CD4-positive, alpha-beta T cell treated with Interleukin-21 for 1 hour (primary cell): ENCODE measurements around the gene F3.

ENCODE experiments used
- DNase-seq: peaks from one replicate; pipeline ENCODE4 v3.0.0-alpha.2; 2020

Gene F3

DNA sequence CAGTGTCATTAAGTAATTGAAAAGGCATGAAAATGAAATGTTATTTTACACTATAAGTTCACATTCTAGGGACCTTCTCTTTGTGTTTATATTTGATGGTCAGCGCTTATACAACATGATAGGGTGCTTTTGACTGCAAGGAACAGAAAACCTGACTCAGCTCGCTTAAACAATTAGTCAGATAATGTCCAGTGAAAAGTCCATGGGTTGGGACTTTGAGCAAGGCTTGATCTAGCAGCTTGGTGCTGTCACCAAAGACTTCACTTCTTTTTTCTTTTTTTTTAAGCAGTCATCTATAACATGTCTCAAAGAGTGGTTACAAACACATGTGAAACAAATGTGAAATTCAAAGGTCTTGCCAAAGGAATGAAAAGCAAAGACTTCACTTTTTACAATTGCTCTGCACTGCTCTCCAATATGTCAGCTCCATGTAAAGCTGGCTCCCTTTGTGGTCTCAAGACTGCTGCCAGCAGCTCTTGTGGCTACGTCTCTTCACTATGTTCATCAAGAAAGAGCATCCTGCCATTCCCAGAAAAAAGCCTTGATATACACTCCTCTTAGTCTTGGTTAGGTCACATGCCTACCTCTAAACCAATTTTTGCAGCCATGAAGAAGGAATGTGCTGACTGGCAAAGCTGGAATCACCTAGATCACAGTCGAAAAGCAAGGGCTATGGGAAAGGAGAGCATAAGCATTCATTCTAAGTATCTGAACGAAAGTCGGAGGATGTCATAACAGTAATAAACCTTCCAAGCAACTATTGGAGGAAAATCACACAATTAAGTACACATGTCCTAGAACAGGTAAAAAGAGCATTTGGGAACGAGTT is 15.2 kb downstream of the F3 start:
- DNase-seq = no peak

DNA sequence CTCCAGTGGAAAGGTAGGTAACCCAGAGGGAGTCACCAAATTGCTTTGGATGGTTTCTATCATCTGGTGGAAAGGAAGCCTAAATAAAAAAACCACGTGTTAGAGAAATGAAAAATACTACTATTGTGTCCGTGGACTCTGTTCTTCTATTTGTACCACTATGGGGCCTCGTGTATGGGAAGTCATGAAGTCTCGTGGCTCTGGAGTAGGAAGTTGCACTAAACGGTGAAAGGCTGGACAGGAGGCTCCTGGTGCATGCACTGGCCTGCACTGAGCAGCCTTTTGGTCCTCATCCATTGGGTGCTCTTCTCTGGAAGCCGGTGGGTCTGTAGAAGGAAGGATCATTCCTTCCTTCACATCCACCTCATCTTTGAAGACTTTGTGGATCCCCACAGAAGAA is 17.0 kb downstream of the F3 start:
- DNase-seq = no peak

DNA sequence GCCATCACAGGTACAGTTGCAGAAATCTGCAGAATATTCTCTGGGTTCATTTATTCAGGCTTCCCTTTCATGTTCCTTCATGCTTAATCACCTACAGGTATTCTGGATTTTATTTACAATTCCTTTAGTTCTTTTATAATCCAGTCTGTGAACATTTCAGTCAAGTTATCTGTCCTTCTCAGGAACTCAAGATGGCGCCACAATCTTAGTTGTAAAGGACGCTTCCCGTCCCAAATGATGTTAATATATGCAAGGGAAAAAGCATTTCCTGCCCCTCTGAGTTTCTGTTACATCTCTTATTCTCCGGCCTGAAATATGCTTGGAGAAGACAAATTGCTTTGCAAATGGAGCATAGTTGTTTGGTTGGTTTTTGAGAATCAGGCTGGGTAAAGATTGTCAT is 19.3 kb downstream of the F3 start:
- DNase-seq = no peak

DNA sequence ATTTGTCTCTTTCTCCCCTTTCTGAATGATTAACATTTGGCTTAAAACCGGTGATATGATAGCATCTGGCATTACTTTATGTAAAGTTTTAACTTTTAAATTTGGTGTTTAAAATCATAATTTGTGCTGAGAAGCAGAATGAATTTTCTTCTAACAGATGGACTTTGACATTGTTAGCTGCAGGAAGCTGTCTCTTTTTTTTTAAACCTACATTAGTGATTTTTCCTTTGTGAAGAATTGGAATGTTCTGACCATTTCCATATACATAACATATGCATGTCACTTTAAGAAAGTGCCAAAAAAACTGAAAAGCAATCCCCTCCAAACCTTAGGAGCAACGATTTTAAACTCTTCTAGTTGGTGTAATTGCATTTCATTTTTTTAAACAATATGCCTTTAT is 22.2 kb downstream of the F3 start:
- DNase-seq = no peak

DNA sequence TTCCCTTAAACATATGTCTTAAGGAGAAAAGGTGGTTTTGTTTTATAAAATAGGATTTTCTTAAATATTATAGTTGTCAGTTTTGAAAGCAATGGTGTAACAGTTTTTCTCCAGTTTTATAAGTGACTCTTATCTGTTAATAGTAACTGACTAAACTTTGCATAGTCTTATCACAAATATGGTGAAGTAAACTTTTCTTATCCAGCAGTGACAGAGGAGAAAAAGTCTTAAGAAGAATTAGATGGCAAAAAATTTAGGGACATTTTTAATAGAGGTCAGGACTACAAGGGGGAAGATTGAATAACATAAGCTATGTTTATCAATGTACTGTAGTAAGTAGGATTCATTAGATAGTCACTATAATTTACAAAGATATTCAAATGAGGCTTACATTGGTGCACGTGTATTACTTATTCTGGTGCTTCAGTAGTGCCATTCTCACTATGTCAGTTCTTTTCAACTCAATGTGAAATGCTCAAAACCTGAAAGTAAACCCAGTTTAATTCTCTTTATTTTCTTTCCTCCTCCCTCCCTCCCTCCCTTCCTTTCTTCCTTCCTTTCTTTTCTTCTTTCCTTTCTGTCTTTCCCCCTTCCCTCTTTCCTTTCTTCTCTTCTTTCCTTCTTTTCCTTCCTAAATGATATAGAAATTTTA is 26.1 kb downstream of the F3 start:
- no peak for DNase-seq

DNA sequence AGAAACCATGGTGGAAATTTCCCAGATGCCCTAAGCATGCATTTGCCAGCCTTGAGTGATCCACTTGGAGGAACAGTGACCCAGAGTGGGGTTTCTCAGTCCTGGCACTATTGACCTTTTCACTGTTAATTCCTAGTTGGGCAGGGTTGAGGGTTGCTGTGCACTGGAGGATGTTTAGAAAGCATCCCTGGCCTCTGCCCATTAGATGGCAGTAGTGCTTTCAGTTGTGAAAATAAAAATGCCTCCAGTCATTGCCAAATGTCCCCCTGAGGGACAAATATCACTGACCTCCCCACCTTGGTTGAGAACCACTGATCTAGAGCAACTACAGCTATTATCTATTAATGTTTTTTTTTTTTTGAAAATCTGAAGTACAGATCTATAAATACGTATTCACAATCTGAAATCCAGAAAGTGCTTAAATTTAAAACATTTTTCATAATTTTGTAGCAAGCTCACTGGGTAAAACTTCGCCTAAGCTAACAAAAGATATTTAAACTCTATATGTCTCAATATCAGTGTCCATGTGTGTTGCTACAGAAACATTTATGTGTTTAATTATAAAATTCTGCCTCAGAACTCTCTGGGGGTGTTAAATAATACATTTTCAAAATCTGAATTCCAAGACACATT is 27.3 kb downstream of the F3 start:
- DNase-seq = peak; percentile 3

DNA sequence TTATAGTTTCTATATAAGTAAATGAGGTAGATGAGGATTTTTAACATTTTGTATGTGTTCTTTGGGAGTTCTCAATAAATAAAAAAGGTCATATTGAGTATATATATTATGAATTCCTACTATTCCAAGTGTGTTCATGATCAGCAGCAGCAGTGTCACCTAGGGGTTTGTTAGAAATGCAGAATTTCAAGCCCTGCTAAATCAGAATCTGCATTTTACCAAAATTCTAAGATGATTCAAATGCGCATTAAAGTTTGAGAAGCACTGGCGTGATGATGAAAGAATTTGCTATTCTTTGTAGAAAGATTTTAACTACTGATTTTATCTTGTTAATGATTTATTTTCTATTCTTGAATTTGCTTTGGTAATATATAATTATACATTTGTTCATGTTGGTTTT is 28.7 kb downstream of the F3 start:
- DNase-seq = no peak

DNA sequence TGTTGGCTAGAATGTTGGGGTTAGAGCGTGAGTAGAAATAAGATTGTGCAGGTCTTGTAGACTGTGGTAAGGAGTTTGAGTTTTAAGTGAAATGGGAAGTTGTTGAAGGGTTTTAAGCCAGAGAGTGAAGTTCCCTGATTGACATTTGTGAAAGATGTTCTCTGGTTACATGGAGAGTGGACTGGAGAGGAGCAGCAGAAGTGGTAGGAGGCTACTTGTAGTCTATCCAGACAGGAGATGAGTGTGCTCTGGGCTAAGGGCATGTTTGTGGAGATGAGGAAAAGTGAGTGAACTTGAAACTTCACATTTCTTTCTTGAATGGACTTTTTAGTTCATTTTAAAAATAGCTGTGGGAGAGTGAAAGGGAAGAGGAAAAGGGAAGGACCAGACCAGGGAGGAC is 37.0 kb downstream of the F3 start:
- DNase-seq = no peak

DNA sequence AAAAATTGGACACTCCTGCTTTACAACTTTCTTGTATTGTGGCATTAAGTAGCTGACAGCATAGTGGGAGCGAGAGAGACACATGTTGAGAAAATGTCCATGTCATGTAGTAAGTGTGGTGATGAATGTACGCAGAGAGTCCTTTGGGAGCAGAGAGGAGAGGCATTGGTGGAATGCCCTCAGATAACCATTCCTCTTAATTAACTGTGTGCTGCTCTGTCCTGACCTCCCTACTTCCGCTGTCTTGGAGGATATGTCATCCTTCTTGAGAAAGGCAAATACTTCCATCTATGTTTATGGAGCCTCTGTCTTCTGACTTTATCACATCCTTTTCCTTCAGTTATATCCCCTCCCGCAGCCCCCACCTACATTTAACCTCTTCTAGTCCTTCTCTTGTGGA is 38.4 kb downstream of the F3 start:
- DNase-seq = no peak

DNA sequence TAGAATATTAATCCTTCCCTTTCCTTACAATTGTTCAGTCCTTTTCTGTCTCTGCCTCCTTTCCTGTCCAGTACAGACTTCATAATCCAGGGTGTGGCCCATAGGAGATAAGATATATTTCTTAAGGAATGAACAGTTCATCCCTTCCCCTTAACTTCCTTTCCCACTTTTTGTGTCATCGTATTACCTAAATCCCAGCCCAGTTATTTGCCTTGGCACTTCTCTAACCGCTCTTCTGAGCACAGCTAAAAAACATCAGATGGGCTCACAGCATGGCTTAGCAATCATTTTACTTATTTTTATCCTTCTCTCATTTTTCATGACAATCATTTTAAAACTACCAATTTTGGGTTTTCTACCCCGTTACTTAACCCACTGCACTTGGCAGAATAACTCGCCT is 39.6 kb downstream of the F3 start:
- no peak for DNase-seq

DNA sequence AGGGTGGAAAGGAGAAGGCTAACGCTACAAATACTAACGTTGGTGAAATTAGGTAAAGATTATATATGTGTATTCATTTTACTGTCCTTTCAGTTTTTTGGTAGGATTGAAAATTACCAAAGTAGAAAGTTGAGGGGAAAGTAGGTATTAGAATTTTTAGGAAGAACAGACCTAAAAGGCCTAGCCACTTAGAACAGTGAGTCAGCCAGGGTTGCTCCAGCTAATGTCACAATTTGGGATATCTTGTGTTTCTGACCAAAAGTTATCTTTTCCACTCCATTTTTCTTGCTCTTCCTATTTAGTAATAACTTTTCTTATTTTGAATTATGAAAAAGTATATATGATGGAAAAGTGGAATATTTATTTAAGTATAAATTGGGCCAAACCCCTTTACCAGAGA is 40.1 kb downstream of the F3 start:
- no peak for DNase-seq

DNA sequence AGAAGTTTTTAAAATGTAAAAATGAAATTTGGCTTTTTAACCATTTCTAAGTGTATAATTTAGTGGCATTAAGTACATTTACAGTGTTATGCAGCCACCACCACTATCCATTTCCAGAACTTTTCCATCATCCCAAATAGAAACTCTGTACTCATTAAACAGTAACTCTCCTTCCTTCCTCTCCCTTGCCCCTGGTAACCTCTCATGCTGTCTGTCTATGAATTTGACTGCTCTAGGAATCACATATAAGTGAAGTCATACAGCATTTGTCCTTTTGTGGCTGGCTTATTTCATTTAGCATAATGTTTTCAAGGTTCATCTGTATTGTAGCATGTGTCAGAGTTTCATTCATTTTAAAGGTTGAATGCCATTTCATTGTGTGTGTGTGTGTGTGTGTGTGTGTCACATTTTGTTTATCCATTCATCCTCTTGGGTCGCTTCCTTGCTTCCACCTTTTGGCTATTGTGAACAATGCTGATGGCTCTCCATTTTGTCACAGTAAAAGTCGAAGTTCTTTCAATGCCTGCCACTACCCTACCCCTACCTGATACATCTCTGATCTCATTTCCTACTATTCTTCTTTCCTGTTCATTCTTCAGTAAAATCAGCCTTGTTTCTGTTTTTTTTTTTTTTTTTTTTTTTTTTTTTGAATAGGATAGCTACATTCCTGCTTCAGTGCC is 45.3 kb downstream of the F3 start:
- DNase-seq = no peak

DNA sequence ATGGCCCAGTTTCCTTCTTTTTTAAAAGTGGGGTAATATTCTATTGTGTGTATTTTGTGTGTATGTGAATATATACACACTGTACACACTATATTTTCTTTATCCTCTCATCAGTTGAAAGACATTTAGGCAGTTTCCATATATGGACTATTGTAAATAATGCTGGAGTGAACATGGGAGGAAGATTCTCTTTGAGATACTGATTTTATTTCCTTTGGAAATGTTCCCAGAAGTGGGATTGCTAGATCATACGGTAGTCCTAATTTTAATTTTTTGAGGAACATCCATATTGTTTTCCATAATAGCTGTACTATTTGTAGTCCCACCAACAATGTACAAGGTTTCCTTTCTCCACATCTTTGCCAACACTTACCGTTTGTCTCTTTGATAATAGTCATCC is 51.0 kb downstream of the F3 start:
- DNase-seq = no peak

DNA sequence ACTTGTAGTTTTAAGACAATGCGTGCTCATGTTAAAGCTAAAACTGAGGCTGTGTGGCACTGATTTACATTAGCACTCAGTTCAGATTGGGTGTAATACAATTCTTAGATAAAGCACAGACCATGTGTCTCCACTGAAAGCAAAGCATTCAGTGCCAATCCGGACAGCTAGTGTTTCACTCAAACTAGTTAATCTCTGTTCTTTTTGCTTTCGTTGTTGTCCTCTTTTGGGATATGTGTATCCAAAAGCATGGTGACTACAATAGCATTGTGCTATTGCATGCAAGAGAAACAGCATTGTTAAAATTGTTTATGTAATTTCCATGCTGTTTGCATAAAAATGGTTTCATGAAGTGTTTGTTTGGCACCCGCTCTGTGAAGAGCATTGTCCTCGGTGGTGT is 54.6 kb downstream of the F3 start:
- no peak for DNase-seq

DNA sequence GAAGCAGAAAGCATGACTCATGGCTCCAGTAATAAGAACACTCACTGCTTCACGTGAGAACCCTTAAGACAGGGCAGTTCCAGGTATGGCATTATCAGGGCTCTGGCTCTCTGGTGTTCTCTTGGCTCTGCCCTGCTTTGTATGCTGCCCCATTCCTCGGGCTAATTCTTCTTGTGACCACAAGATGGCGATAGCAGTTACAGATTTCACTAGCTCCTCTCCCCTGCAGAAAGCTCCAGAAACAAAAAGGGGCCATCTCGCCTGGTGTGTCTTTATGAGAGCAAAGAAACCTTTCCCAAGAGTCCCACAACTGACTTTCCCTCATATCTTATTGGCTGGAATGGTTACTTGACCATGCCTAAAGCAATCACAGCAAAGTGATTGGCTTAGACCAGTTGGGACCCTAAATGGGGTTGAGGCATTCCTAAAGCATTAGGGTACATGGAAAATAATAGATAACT is 60.1 kb downstream of the F3 start:
- DNase-seq = peak; percentile 59

DNA sequence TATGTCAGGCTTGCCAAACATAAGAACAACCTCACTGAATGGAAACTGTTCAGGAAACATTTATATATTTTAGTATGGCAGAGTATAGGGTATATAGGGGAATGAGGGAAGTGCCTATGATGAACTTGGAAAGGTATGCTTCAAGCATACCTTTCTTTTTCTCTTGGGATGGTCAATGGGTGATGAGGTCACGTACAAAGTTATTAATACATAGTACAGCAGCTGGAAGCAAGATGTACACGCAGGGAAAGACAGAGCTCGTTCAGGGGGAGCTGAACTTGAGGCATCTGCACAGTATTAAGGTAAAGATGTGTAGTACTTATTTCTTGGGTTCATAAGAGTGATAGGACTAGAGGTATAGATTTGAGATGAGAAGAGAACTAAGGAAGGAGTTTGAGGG is 61.9 kb downstream of the F3 start:
- DNase-seq = no peak
